H1 (cell line): ENCODE measurements around the gene THADA. TPM values are rescaled to one million over a fixed set of nuclear protein-coding genes. Genes with fewer than 3 reads are reported as not detected.

ENCODE experiments used
- CTCF ChIA-PET: fragments of 300-600 bp; sonication (Branson Sonifier 250); formaldehyde crosslinking; loops from one replicate; lab custom pipeline; 2021; ENCODE audit not compliant: partially characterized antibody; lab: Charles Lee
- POLR2A ChIA-PET: fragments of 300-600 bp; sonication (Branson Sonifier 250); formaldehyde crosslinking; loops from one replicate; lab custom pipeline; 2021; ENCODE audit warnings: inconsistent platforms; ENCODE audit not compliant: partially characterized antibody; lab: Charles Lee
- DNase-seq, 2 experiments: peaks; one replicate each; pipeline versions ENCODE4 v3.0.0 to v3.0.0-alpha.2; 2010 to 2022; ENCODE audit warnings: low spot score in 2 of 2, low read depth in 1 of 2, mixed read lengths in 1 of 2
- FAIRE-seq: peaks from 2 replicates; lab custom pipeline; 2011; peaks lifted over from hg19 to GRCh38; lab: Jason Lieb, UNC
- H2AFZ ChIP-seq: 2 replicates; pipeline ENCODE4 v1.8.1; 2012; ENCODE audit warnings: low read length, inconsistent platforms
- H2AK5ac ChIP-seq: 2 replicates; pipeline ENCODE4 v1.6.1; 2013; ENCODE audit warnings: low read depth, low read length
- H2BK120ac ChIP-seq: replicated peaks from 2 replicates; pipeline ENCODE3; 2013; ENCODE audit warnings: low read depth, low read length, inconsistent platforms
- H2BK12ac ChIP-seq: 2 replicates; pipeline ENCODE4 v1.6.1; 2013; ENCODE audit warnings: low read depth, low read length
- H2BK15ac ChIP-seq: 2 replicates; pipeline ENCODE4 v1.6.1; 2013; ENCODE audit warnings: low read length
- H2BK20ac ChIP-seq: 2 replicates; pipeline ENCODE4 v1.6.1; 2013; ENCODE audit warnings: low read length
- H2BK5ac ChIP-seq: 2 replicates; pipeline ENCODE4 v1.6.1; 2013; ENCODE audit warnings: low read depth, low read length
- H3K14ac ChIP-seq: 2 replicates; pipeline ENCODE4 v1.6.1; 2013; ENCODE audit warnings: inconsistent platforms; ENCODE audit not compliant: insufficient read length
- H3K18ac ChIP-seq: 2 replicates; pipeline ENCODE4 v1.6.1; 2013; ENCODE audit warnings: low read length; ENCODE audit errors: extremely low read depth
- H3K23ac ChIP-seq: 2 replicates; pipeline ENCODE4 v1.6.1; 2013; ENCODE audit warnings: inconsistent platforms; ENCODE audit not compliant: insufficient read length
- H3K23me2 ChIP-seq: 2 replicates; pipeline ENCODE4 v1.6.1; 2013; ENCODE audit warnings: low read depth, low read length
- H3K27ac ChIP-seq: 2 replicates; pipeline ENCODE4 v1.6.1; 2011; ENCODE audit warnings: low read depth, low read length, inconsistent platforms
- H3K27me3 ChIP-seq, 4 experiments: replicated peaks in 1 of 4; 1 replicate in 1 of 4; 2 replicates in 3 of 4; pipeline versions ENCODE4 v1.6.1 to v1.8.1; 2011 to 2013; ENCODE audit warnings: low read length in 3 of 4, mild to moderate bottlenecking in 3 of 4, inconsistent platforms in 2 of 4, mixed read lengths in 2 of 4, moderate library complexity in 1 of 4; ENCODE audit not compliant: control insufficient read depth in 3 of 4, insufficient read depth in 3 of 4; ENCODE audit errors: extremely low read depth in 1 of 4
- H3K36me3 ChIP-seq, 4 experiments: 2 replicates each; pipeline versions ENCODE4 v1.6.1 to v1.8.1; 2011 to 2013; ENCODE audit warnings: mild to moderate bottlenecking in 4 of 4, low read length in 3 of 4, moderate library complexity in 2 of 4, control low read depth in 1 of 4, inconsistent platforms in 1 of 4; ENCODE audit not compliant: insufficient read depth in 4 of 4, control insufficient read depth in 2 of 4
- H3K4ac ChIP-seq: replicated peaks from 2 replicates; pipeline ENCODE3; 2013; ENCODE audit warnings: low read length, low read depth, mixed read lengths, inconsistent platforms; ENCODE audit not compliant: insufficient read length
- H3K4me1 ChIP-seq, 4 experiments: replicated peaks in 1 of 4; 1 replicate in 1 of 4; 2 replicates in 3 of 4; pipeline versions ENCODE4 v1.6.1 to v1.8.1; 2011 to 2013; ENCODE audit warnings: low read length in 3 of 4, inconsistent platforms in 2 of 4, mixed read lengths in 1 of 4; ENCODE audit not compliant: insufficient read depth in 4 of 4, control insufficient read depth in 3 of 4
- H3K4me2 ChIP-seq, 2 experiments: 2 replicates each; pipeline versions ENCODE4 v1.6.1 to v1.8.1; 2011 to 2013; ENCODE audit warnings: low read depth in 2 of 2, low read length in 2 of 2, control low read depth in 1 of 2, inconsistent platforms in 1 of 2, mild to moderate bottlenecking in 1 of 2; ENCODE audit not compliant: insufficient read depth in 1 of 2
- H3K4me3 ChIP-seq, 4 experiments: fragments of 200-600, 300-600 bp in 1 of 4; sonication (generic), shearing (Covaris generic), sonication (Bioruptor Twin) in 1 of 4; 2 replicates each; pipeline versions ENCODE4 v1.5.1 to v1.8.1; 2011 to 2016; ENCODE audit warnings: low read length in 4 of 4, low read depth in 3 of 4, control low read depth in 2 of 4, inconsistent platforms in 2 of 4, mild to moderate bottlenecking in 2 of 4, mixed read lengths in 1 of 4, moderate library complexity in 1 of 4; ENCODE audit not compliant: insufficient read depth in 2 of 4; ENCODE audit errors: extremely low read depth in 1 of 4
- H3K56ac ChIP-seq: replicated peaks from 2 replicates; pipeline ENCODE3; 2013; ENCODE audit warnings: low read depth, mild to moderate bottlenecking, mixed read lengths, low read length, inconsistent platforms; ENCODE audit not compliant: insufficient read length
- H3K79me1 ChIP-seq: 2 replicates; pipeline ENCODE4 v1.6.1; 2013; ENCODE audit warnings: low read depth, low read length, control low read depth
- H3K79me2 ChIP-seq, 2 experiments: 2 replicates each; pipeline versions ENCODE4 v1.6.1 to v1.8.1; 2012 to 2013; ENCODE audit warnings: low read length in 2 of 2, mild to moderate bottlenecking in 2 of 2, inconsistent platforms in 1 of 2; ENCODE audit not compliant: insufficient read depth in 2 of 2, control insufficient read depth in 1 of 2
- H3K9ac ChIP-seq, 4 experiments: replicated peaks in 1 of 4; 1 replicate in 1 of 4; 2 replicates in 3 of 4; pipeline versions ENCODE4 v1.6.1 to v1.8.1; 2011 to 2013; ENCODE audit warnings: low read depth in 3 of 4, low read length in 3 of 4, control low read depth in 2 of 4, mild to moderate bottlenecking in 2 of 4, moderate library complexity in 2 of 4, inconsistent platforms in 1 of 4; ENCODE audit errors: extremely low read depth in 1 of 4
- H3K9me3 ChIP-seq, 2 experiments: 2 replicates each; pipeline versions ENCODE4 v1.6.1 to v1.8.1; 2012 to 2013; ENCODE audit warnings: mild to moderate bottlenecking in 2 of 2, moderate library complexity in 2 of 2, control low read depth in 1 of 2, inconsistent platforms in 1 of 2, low read depth in 1 of 2, low read length in 1 of 2, mixed read lengths in 1 of 2; ENCODE audit not compliant: insufficient read depth in 2 of 2
- H4K20me1 ChIP-seq, 2 experiments: replicated peaks in 1 of 2; 2 replicates each; pipeline versions ENCODE3 to v1.8.1; 2011 to 2013; ENCODE audit warnings: inconsistent platforms in 2 of 2, low read length in 2 of 2, mild to moderate bottlenecking in 1 of 2; ENCODE audit not compliant: insufficient read depth in 2 of 2, control insufficient read depth in 1 of 2
- H4K5ac ChIP-seq: 2 replicates; pipeline ENCODE4 v1.6.1; 2013; ENCODE audit warnings: low read length, low read depth, mixed read lengths, inconsistent platforms; ENCODE audit not compliant: insufficient read length
- H4K8ac ChIP-seq: 2 replicates; pipeline ENCODE4 v1.8.0; 2013; ENCODE audit warnings: mild to moderate bottlenecking, moderate library complexity, low read length, inconsistent platforms; ENCODE audit not compliant: insufficient read depth; ENCODE audit errors: extremely low read depth
- H4K91ac ChIP-seq: replicated peaks from 2 replicates; pipeline ENCODE3; 2013; ENCODE audit warnings: low read length, mixed read lengths, inconsistent platforms; ENCODE audit not compliant: insufficient read length
- CEBPB ChIP-seq: IDR thresholded peaks from 2 replicates; pipeline ENCODE4 v1.6.1; 2012; ENCODE audit warnings: low read depth, low read length
- CHD2 ChIP-seq: IDR thresholded peaks from 2 replicates; pipeline ENCODE4 v1.6.1; 2012; ENCODE audit warnings: low read length, improper control_type of control experiment
- MAFK ChIP-seq: IDR thresholded peaks from 2 replicates; pipeline ENCODE4 v1.6.1; 2012; ENCODE audit warnings: low read depth, mild to moderate bottlenecking, improper control_type of control experiment, low read length
- SP2 ChIP-seq: IDR thresholded peaks from 2 replicates; pipeline ENCODE4 v1.6.1; 2012; ENCODE audit warnings: mild to moderate bottlenecking, low read length, inconsistent platforms
- TCF12 ChIP-seq: IDR thresholded peaks from 2 replicates; pipeline ENCODE4 v1.6.1; 2011; ENCODE audit warnings: low read depth, mild to moderate bottlenecking, low read length
- YY1 ChIP-seq: IDR thresholded peaks from 2 replicates; pipeline ENCODE4 v1.6.1; 2011; ENCODE audit warnings: low read depth, mild to moderate bottlenecking, low read length
- WGBS, 2 experiments: shearing (Covaris generic) in 1 of 2; methylation state at CpG; one replicate each; pipeline versions ENCODE4 v1.1.6 to v1.1.7; 2013 to 2015; ENCODE audit warnings: low lambda C conversion rate in 2 of 2, mixed read lengths in 2 of 2, inconsistent platforms in 1 of 2, low coverage in 1 of 2, missing lambda C conversion rate in 1 of 2; ENCODE audit not compliant: insufficient replicate concordance in 2 of 2, insufficient coverage in 1 of 2, insufficient read length in 1 of 2; ENCODE audit errors: extremely low coverage in 1 of 2, missing lambda C conversion rate in 1 of 2; 5-methylcytosine and 5-hydroxymethylcytosine counted together
- polyA plus RNA-seq, 7 experiments: library from polyadenylated mRNA; depleted of rRNA in 3 of 7; stranded (reverse) in 5 of 7; unstranded in 2 of 7; fragments of >200 nt in 5 of 7; fragments of 200-250 nt in 2 of 7; gene quantifications; 1 replicate in 5 of 7; 2 replicates in 1 of 7; 4 replicates in 1 of 7; pipeline versions ENCODE4 v1.2.1 to v1.2.3, GENCODE V29; 2011 to 2013; ENCODE audit warnings: missing spikeins in 2 of 7, mixed read lengths in 2 of 7
- total RNA-seq: library from RNA; stranded (reverse); fragmentation: NEBNext Ultra II Directional; extraction: Animal tissue kit (Norgen Biotek cat#: 25700); gene quantifications from 2 replicates; pipeline ENCODE4 v1.2.1, GENCODE V29; 2021

Gene THADA
- total and polyA plus RNA-seq, 2 of the 8 experiments (the other 6 are each of a cell fraction or from before 2014, with no cell fraction given): 22.4 to 26.8 TPM

DNA sequence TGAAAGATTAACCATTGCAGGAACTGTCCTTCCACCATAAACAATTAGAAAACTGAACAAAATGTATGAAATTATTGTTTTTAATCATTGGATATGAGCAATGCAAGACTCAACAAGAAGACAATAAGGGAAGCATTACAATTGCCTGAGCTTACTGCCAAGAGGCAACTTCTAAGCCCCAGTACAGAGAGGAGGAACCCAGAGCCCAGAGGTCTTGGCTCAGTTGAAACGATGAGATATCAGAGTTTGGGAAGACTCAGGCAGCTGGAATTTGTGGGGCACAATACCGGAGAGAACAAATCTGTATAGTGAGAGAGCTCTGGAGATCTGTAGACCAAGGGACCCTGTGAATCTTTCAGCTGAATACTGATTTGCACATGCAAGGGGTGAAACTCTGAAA is 288.8 kb downstream of the THADA start:
- POLR2A ChIA-PET: no interaction called here
- Histone ChIP-seq H2BK12ac (no peak overlapping the region), H4K20me1 (no peaks in the 10 kb centered on the region), H3K79me1 (no peaks in the 10 kb centered on the region), H3K27me3 (no peaks in the 10 kb centered on the region), H3K27ac (no peak overlapping the region), H3K9ac (no peak overlapping the region), H3K36me3 (no peaks in the 10 kb centered on the region), H2BK5ac (no peak overlapping the region), H4K91ac (no peak overlapping the region), H4K8ac (no peak overlapping the region), H2BK120ac (no peak overlapping the region), H4K5ac (no peak overlapping the region), H3K18ac (no peak overlapping the region), H3K4me3 (no peak overlapping the region), H2AK5ac (no peak overlapping the region), H3K14ac (no peak overlapping the region), H3K23ac (no peak overlapping the region), H3K9me3 (no peaks in the 10 kb centered on the region), H3K4ac (no peak overlapping the region), H3K23me2 (no peaks in the 10 kb centered on the region), H3K56ac (no peak overlapping the region), H2BK15ac (no peak overlapping the region), H3K4me1 (no peaks in the 10 kb centered on the region), H2BK20ac (no peak overlapping the region), H2AFZ (no peak overlapping the region), H3K79me2 (no peaks in the 10 kb centered on the region), H3K4me2 (no peak overlapping the region)
- DNase-seq: no peak
- TF ChIP-seq CHD2 (no peak), CEBPB (no peak), SP2 (no peak), MAFK (no peak), TCF12 (no peak), YY1 (no peak)
- 88% methylated on average over 2 of the region's 2 CpGs; no CpG with 5 or more reads in 1 of the 2 experiments for WGBS, 2 experiments
- CTCF ChIA-PET: no interaction called here
- no peak for FAIRE-seq
